Sigmoid colon (tissue), 7 donors: Measurements from ENCODE around the gene NCKAP5L. TPM values are rescaled to one million over a fixed set of nuclear protein-coding genes. Genes with fewer than 3 reads are reported as not detected.

Experiments used
- DNase-seq: peaks from one replicate; pipeline ENCODE4 v3.0.0-alpha.2; 2019
- H3K27ac ChIP-seq, 4 donors: fragments of 200-600 bp; sonication (generic); one replicate each; pipeline ENCODE4 v1.5.1; 2016 to 2019; ENCODE audit warnings: mild to moderate bottlenecking in 1 of 4
- H3K27me3 ChIP-seq, 3 donors: fragments of 200-600 bp; sonication (generic); one replicate each; pipeline ENCODE4 v1.5.1; 2019; ENCODE audit warnings: mild to moderate bottlenecking in 1 of 3
- H3K36me3 ChIP-seq, 4 donors: fragments of 200-600 bp; sonication (generic); one replicate each; pipeline ENCODE4 v1.5.1; 2016 to 2019
- H3K4me1 ChIP-seq, 4 donors: fragments of 200-600 bp; sonication (generic); one replicate each; pipeline ENCODE4 v1.5.1; 2017 to 2019
- H3K4me3 ChIP-seq, 4 donors: fragments of 200-600 bp; sonication (generic); one replicate each; pipeline ENCODE4 v1.5.1; 2017 to 2019; ENCODE audit warnings: mild to moderate bottlenecking in 2 of 4, moderate library complexity in 1 of 4
- H3K9me3 ChIP-seq, 4 donors: fragments of 200-600 bp in 3 of 4; sonication (generic) in 3 of 4; one replicate each; pipeline versions ENCODE4 v1.5.1 to v1.6.1; 2013 to 2019
- EP300 ChIP-seq, 4 donors: sonication (generic); formaldehyde crosslinking; IDR thresholded peaks; one replicate each; pipeline ENCODE4 v1.6.1; 2017; ENCODE audit warnings: antibody characterized with exemption in 4 of 4
- POLR2A ChIP-seq, 2 donors: fragments of 450-650 bp; IDR thresholded peaks; one replicate each; pipeline ENCODE4 v1.6.1; 2016; ENCODE audit warnings: antibody characterized with exemption in 2 of 2, mild to moderate bottlenecking in 2 of 2, moderate library complexity in 2 of 2
- POLR2AphosphoS5 ChIP-seq, 4 donors: sonication (generic); formaldehyde crosslinking; IDR thresholded peaks; one replicate each; pipeline ENCODE4 v1.6.1; 2017; ENCODE audit warnings: antibody characterized with exemption in 4 of 4
- WGBS, 2 donors: extraction: QIAGEN DNeasy Blood & Tissue Kit; methylation state at CpG; one replicate each; pipeline ENCODE4 v1.1.7; 2013; 5-methylcytosine and 5-hydroxymethylcytosine counted together
- intact Hi-C: fragments of 100-400 bp; cut with DNase I; formaldehyde crosslinking; loops from one replicate; pipeline ENCODE4 v1.15.1; 2023
- polyA plus RNA-seq, 3 donors: library from polyadenylated mRNA; stranded (reverse); fragments of 200-250 nt; gene quantifications; one replicate each; pipeline ENCODE4 v1.2.3, GENCODE V29; 2013
- total RNA-seq, 4 donors: library from RNA; depleted of rRNA; stranded (reverse); fragments of >200 nt; gene quantifications; one replicate each; pipeline ENCODE4 v1.1.0, GENCODE V29; 2016
- TF ChIP-seq, protein P1 (sequence below), 4 experiments: fragments of 450-650 bp in 3 of 4; fragments of 200-600 bp in 1 of 4; IDR thresholded peaks; one replicate each; pipeline ENCODE4 v1.5.1; 2016 to 2019; ENCODE audit warnings: antibody characterized with exemption in 4 of 4, mild to moderate bottlenecking in 3 of 4, moderate library complexity in 2 of 4
- donor health status: healthy with polysubstance abuse.
- donor health status: Bipolar disorder and iron deficiency.
- donor health status: healthy.

Gene NCKAP5L
- total and polyA plus RNA-seq, 7 donors, result 0.92 to 23.3 (median 10.0) TPM

DNA sequence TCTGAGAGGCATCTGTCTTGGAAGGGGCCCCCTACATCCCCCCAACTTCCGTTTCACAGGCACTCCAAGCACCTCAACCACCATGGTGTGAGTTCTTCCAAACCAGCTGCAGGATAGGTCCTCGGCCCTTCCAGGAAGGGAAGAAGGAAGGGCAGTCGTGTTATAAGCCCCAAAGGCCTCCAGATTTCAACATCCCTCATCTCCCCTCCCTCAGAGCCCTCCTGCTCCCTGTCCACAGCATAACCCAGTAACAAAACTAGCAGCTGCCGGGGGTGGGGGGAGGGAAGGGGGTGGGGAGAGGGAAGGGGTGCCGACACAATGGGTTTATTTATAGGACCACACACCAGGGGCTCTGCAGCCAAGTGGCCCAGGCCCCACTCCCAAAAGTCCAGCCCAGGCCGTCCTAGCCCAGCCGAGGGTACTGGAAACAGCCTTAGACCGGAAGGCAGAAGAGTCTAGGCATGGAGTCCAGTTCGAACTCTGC lies 18.3 kb downstream of the NCKAP5L start:
- DNase-seq, result no peak
- H3K4me3 ChIP-seq, result no peak overlapping the region
- no peaks in the 10 kb centered on the region for H3K9me3 ChIP-seq
- TF ChIP-seq POLR2A (IDR thresholded peaks at IDR 0.05) (no peak), EP300 (IDR thresholded peaks at IDR 0.05) (no peak), POLR2AphosphoS5 (IDR thresholded peaks at IDR 0.05) (no peak)
- TF ChIP-seq, protein P1, sequence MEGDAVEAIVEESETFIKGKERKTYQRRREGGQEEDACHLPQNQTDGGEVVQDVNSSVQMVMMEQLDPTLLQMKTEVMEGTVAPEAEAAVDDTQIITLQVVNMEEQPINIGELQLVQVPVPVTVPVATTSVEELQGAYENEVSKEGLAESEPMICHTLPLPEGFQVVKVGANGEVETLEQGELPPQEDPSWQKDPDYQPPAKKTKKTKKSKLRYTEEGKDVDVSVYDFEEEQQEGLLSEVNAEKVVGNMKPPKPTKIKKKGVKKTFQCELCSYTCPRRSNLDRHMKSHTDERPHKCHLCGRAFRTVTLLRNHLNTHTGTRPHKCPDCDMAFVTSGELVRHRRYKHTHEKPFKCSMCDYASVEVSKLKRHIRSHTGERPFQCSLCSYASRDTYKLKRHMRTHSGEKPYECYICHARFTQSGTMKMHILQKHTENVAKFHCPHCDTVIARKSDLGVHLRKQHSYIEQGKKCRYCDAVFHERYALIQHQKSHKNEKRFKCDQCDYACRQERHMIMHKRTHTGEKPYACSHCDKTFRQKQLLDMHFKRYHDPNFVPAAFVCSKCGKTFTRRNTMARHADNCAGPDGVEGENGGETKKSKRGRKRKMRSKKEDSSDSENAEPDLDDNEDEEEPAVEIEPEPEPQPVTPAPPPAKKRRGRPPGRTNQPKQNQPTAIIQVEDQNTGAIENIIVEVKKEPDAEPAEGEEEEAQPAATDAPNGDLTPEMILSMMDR (IDR thresholded peaks at IDR 0.05), result no peak
- peaks cover 6 to 15% (median 9%) of the 10 kb centered on the region in 4 donors for H3K36me3 ChIP-seq
- WGBS, 2 donors, result 65 to 74% methylated on average over 9 of the region's 9 CpGs
- H3K4me1 ChIP-seq, result peaks cover 0 to 37% (median 33%) of the 10 kb centered on the region in 4 donors
- H3K27me3 ChIP-seq, result no peaks in the 10 kb centered on the region
- intact Hi-C loops, result no loop called here
- peak overlapping the region; percentile 68 to 78 (median 73) for H3K27ac ChIP-seq

DNA sequence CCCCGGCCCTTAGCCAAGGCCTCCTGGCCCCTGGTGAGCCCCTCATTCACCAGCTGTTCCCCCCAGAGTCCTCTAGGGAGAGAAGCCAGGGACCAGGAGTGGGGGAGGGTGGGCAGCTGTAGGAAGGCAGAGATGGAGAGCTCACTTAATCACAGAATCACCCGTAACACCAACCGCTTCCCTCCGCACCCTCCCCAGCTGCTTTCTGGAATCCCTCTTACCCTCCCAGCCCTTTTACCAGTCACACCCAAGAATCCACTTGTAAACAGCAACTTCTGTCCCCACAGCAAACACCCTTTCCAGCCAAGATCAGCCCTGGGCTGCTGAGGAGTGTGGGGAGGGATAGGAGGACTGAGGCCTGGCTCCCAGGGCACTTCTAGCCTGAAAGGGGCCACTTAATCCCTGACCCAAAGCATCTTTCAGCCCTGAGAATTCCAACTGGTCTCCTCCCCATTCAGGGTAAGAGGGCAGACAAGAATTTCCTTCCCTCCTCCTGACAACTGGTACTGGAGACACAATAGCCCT lies 18.8 kb downstream of the NCKAP5L start:
- intact Hi-C loops, result no loop called here
- Histone ChIP-seq H3K27me3 (no peaks in the 10 kb centered on the region), H3K9me3 (no peaks in the 10 kb centered on the region), H3K4me3 (no peak overlapping the region), H3K27ac (peak overlapping the region; percentile 68 to 78 (median 73)), H3K36me3 (peaks cover 11 to 20% (median 14%) of the 10 kb centered on the region in 4 donors), H3K4me1 (peaks cover 0 to 37% (median 33%) of the 10 kb centered on the region in 4 donors)
- no peak for TF ChIP-seq POLR2AphosphoS5 (IDR thresholded peaks at IDR 0.05)
- TF ChIP-seq EP300 (IDR thresholded peaks at IDR 0.05), result no peak
- TF ChIP-seq, protein P1 (IDR thresholded peaks at IDR 0.05), result no peak
- TF ChIP-seq POLR2A (IDR thresholded peaks at IDR 0.05), result no peak
- DNase-seq, result no peak
- WGBS, 2 donors, result 61 to 69% methylated on average over 4 of the region's 4 CpGs

DNA sequence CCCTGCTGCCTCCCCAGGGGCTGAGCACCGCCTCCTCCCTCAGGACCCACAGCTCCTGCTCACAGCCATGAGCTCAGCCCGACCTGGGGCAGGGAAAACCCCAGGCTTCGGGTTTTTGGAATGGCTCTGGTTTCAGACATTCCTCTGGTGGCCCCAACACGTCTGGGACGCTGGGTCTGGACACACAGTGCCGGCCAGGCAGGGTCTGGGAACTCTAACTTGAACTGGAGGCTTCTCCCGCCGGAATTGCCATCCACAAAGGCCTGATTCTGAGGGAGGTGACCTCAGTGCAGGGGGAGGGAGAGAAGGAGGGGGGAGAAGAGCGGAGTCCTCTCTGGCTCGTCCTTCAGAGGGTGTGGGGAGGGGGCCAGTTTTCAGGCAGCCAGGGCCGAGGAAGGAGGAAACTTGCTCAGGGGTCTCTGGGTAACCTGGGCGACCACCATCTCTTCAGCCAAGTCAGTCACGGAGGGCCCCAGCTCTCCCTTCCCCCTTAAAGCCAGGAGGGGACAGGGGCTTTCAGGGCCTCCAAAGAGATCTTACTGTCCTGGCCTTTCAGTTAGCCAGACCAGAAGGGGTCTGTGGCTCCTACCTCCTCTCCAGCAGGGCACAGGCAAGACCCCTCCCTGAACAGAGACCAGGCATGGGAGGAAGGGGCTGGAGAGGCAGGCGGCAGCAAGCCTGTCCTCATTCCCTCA lies 19.4 kb downstream of the NCKAP5L start:
- 73 to 81% methylated on average over 14 of the region's 14 CpGs for WGBS, 2 donors
- DNase-seq, result peak; percentile 81
- H3K36me3 ChIP-seq, result peaks cover 11 to 26% (median 17%) of the 10 kb centered on the region in 4 donors
- intact Hi-C loops, result no loop called here
- peaks cover 0 to 37% (median 33%) of the 10 kb centered on the region in 4 donors for H3K4me1 ChIP-seq
- no peak for TF ChIP-seq POLR2A (IDR thresholded peaks at IDR 0.05)
- TF ChIP-seq, protein P1 (IDR thresholded peaks at IDR 0.05), result no peak
- peak in 1 of 4 donors; percentile 9 for TF ChIP-seq POLR2AphosphoS5 (IDR thresholded peaks at IDR 0.05)
- TF ChIP-seq EP300 (IDR thresholded peaks at IDR 0.05), result no peak
- no peaks in the 10 kb centered on the region for H3K27me3 ChIP-seq
- H3K27ac ChIP-seq, result peak overlapping the region; percentile 68 to 78 (median 73)
- H3K9me3 ChIP-seq, result no peaks in the 10 kb centered on the region
- no peak overlapping the region for H3K4me3 ChIP-seq

DNA sequence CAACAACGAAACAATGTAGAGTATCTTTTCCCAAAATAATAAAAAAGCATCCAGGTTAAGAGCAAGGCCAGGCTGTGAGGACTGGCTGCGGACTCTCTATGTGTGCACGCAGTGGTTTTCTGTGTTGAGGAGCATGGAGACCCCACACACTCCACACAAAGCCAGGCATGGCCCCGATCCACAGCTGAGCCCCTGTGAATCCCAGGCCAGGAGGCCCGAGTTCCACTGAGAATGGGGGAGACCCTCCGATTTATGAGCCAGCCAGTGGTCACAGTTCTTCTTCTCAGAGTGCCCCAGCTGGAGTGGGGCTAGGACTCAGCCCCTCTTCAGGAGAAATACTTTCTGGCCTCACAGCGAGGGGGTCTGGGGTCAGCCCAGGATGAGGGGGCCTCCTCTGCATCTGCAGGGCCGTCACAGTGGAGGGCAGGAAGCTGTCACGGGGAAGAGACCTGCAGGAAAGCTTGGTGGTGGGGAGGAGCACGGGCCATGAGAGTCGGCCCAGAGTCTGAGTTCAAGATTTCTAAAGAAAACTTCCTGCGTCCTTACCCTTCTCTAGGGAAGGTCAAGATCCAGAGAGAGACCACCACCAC lies 20.1 kb downstream of the NCKAP5L start:
- peaks cover 11 to 34% (median 20%) of the 10 kb centered on the region in 4 donors for H3K36me3 ChIP-seq
- H3K4me1 ChIP-seq, result peaks cover 0 to 37% (median 33%) of the 10 kb centered on the region in 4 donors
- no peaks in the 10 kb centered on the region for H3K27me3 ChIP-seq
- no peak for DNase-seq
- TF ChIP-seq POLR2AphosphoS5 (IDR thresholded peaks at IDR 0.05), result no peak
- TF ChIP-seq, protein P1 (IDR thresholded peaks at IDR 0.05), result no peak
- TF ChIP-seq EP300 (IDR thresholded peaks at IDR 0.05), result no peak
- no peak for TF ChIP-seq POLR2A (IDR thresholded peaks at IDR 0.05)
- H3K9me3 ChIP-seq, result no peaks in the 10 kb centered on the region
- peak overlapping the region; percentile 68 to 78 (median 73) for H3K27ac ChIP-seq
- intact Hi-C loops, result no loop called here
- no peak overlapping the region for H3K4me3 ChIP-seq
- WGBS, 2 donors, result 88 to 90% methylated on average over 12 of the region's 12 CpGs
